ENCODE results near the gene MAMDC2. TPM values are rescaled to one million over a fixed set of nuclear protein-coding genes. Genes with fewer than 3 reads are reported as not detected.

MAMDC2 gene
- total RNA-seq, 1 donor from 2014 or later = 211 TPM

GRCh38 chr9:70076678-70077077 is 33.0 kb downstream of the MAMDC2 start:
- FAIRE-seq = no peak
- H4K20me1 ChIP-seq (ENCODE audit: insufficient read depth, low read length) = peaks cover 3% of the 10 kb centered on the region
- peaks cover 54% of the 10 kb centered on the region for H3K4me1 Mint-ChIP-seq (ENCODE audit: low read depth, unreplicated experiment)

GRCh38 chr9:70079417-70080037 is 35.9 kb downstream of the MAMDC2 start:
- peaks cover 14% of the 10 kb centered on the region for H3K36me3 Mint-ChIP-seq (ENCODE audit: low read depth, unreplicated experiment)
- Histone ChIP-seq H3K4me3 (ENCODE audit: insufficient read depth, low read depth, low read length) (no peak overlapping the region), H2AFZ (ENCODE audit: low read depth, low read length) (no peak overlapping the region), H4K20me1 (ENCODE audit: insufficient read depth, low read length) (no peaks in the 10 kb centered on the region), H3K36me3 (ENCODE audit: insufficient read depth, low read length) (no peaks in the 10 kb centered on the region), H3K27me3 (ENCODE audit: insufficient read depth, low read length) (no peaks in the 10 kb centered on the region), H3K79me2 (ENCODE audit: insufficient read depth, low read length) (peaks cover 3% of the 10 kb centered on the region), H3K9me3 (ENCODE audit: insufficient read depth, low read depth, low read length) (no peaks in the 10 kb centered on the region), H3K4me1 (ENCODE audit: insufficient read depth, low read length) (peaks cover 14% of the 10 kb centered on the region), H3K4me2 (ENCODE audit: low read length) (no peak overlapping the region), H3K27ac (ENCODE audit: low read depth, low read length) (no peak overlapping the region), H3K9ac (ENCODE audit: low read length) (no peak overlapping the region)
- TF ChIP-seq CTCF (IDR thresholded peaks at IDR 0.05; ENCODE audit: insufficient read depth, low read depth, low read length) = no peak
- no peak for TF ChIP-seq EZH2 (IDR thresholded peaks at IDR 0.05; ENCODE audit: insufficient read depth, low read length)
- DNase-seq (ENCODE audit: low read depth) (no peak), FAIRE-seq (no peak)
- H3K27me3 Mint-ChIP-seq (ENCODE audit: low read depth, unreplicated experiment) = no peaks in the 10 kb centered on the region
- H3K9me3 Mint-ChIP-seq (ENCODE audit: unreplicated experiment) = no peaks in the 10 kb centered on the region
- peaks cover 52% of the 10 kb centered on the region for H3K4me1 Mint-ChIP-seq (ENCODE audit: low read depth, unreplicated experiment)
- no peak overlapping the region for H3K4me3 Mint-ChIP-seq (ENCODE audit: unreplicated experiment)
- H3K27ac Mint-ChIP-seq (ENCODE audit: unreplicated experiment) = no peak overlapping the region

More at GRCh38 chr9:70076678-70077077, 33.0 kb downstream of the MAMDC2 start:
- Histone ChIP-seq H3K9ac (ENCODE audit: low read length) (no peak overlapping the region), H3K27ac (ENCODE audit: low read depth, low read length) (no peak overlapping the region), H3K36me3 (ENCODE audit: insufficient read depth, low read length) (no peaks in the 10 kb centered on the region), H2AFZ (ENCODE audit: low read depth, low read length) (no peak overlapping the region), H3K79me2 (ENCODE audit: insufficient read depth, low read length) (peaks cover 5% of the 10 kb centered on the region), H3K27me3 (ENCODE audit: insufficient read depth, low read length) (no peaks in the 10 kb centered on the region), H3K4me2 (ENCODE audit: low read length) (no peak overlapping the region), H3K9me3 (ENCODE audit: insufficient read depth, low read depth, low read length) (no peaks in the 10 kb centered on the region), H3K4me3 (ENCODE audit: insufficient read depth, low read depth, low read length) (no peak overlapping the region), H3K4me1 (ENCODE audit: insufficient read depth, low read length) (peaks cover 18% of the 10 kb centered on the region)
- TF ChIP-seq EZH2 (IDR thresholded peaks at IDR 0.05; ENCODE audit: insufficient read depth, low read length) = no peak
- no peak for TF ChIP-seq CTCF (IDR thresholded peaks at IDR 0.05; ENCODE audit: insufficient read depth, low read depth, low read length)
- H3K9me3 Mint-ChIP-seq (ENCODE audit: unreplicated experiment) = no peaks in the 10 kb centered on the region
- no peak for DNase-seq (ENCODE audit: low read depth)
- H3K4me3 Mint-ChIP-seq (ENCODE audit: unreplicated experiment) = no peak overlapping the region
- H3K27me3 Mint-ChIP-seq (ENCODE audit: low read depth, unreplicated experiment) = no peaks in the 10 kb centered on the region
- H3K27ac Mint-ChIP-seq (ENCODE audit: unreplicated experiment) = no peak overlapping the region
- H3K36me3 Mint-ChIP-seq (ENCODE audit: low read depth, unreplicated experiment) = peaks cover 14% of the 10 kb centered on the region

GRCh38 chr9:70080481-70081119 is 37.0 kb downstream of the MAMDC2 start:
- DNase-seq (ENCODE audit: low read depth) (peak; percentile 83), FAIRE-seq (no peak)
- Histone ChIP-seq H3K9me3 (ENCODE audit: insufficient read depth, low read depth, low read length) (no peaks in the 10 kb centered on the region), H3K4me3 (ENCODE audit: insufficient read depth, low read depth, low read length) (peak overlapping the region; percentile 13), H3K4me2 (ENCODE audit: low read length) (peak overlapping the region; percentile 69), H3K36me3 (ENCODE audit: insufficient read depth, low read length) (no peaks in the 10 kb centered on the region), H3K79me2 (ENCODE audit: insufficient read depth, low read length) (peaks cover 3% of the 10 kb centered on the region), H4K20me1 (ENCODE audit: insufficient read depth, low read length) (no peaks in the 10 kb centered on the region), H3K9ac (ENCODE audit: low read length) (peak overlapping the region; percentile 56), H2AFZ (ENCODE audit: low read depth, low read length) (no peak overlapping the region), H3K27ac (ENCODE audit: low read depth, low read length) (peak overlapping the region; percentile 76), H3K27me3 (ENCODE audit: insufficient read depth, low read length) (no peaks in the 10 kb centered on the region), H3K4me1 (ENCODE audit: insufficient read depth, low read length) (peaks cover 14% of the 10 kb centered on the region)
- Mint-ChIP-seq H3K27me3 (ENCODE audit: low read depth, unreplicated experiment) (no peaks in the 10 kb centered on the region), H3K9me3 (ENCODE audit: unreplicated experiment) (no peaks in the 10 kb centered on the region), H3K4me3 (ENCODE audit: unreplicated experiment) (peak overlapping the region; percentile 41), H3K36me3 (ENCODE audit: low read depth, unreplicated experiment) (peaks cover 10% of the 10 kb centered on the region), H3K27ac (ENCODE audit: unreplicated experiment) (peak overlapping the region; percentile 67), H3K4me1 (ENCODE audit: low read depth, unreplicated experiment) (peaks cover 44% of the 10 kb centered on the region)
- TF ChIP-seq EZH2 (IDR thresholded peaks at IDR 0.05; ENCODE audit: insufficient read depth, low read length) = no peak
- TF ChIP-seq CTCF (IDR thresholded peaks at IDR 0.05; ENCODE audit: insufficient read depth, low read depth, low read length) = no peak

All from astrocyte (in vitro differentiated cells and primary cell).